C4-2B (cell line): ENCODE measurements around the gene ERBB4.

ENCODE experiments used
- H3K27ac ChIP-seq: fragments of 450-650 bp; 2 replicates; pipeline ENCODE4 v1.5.1; 2017
- ZFX ChIP-seq: fragments of 450-650 bp; IDR thresholded peaks from 2 replicates; pipeline ENCODE4 v1.6.1; 2017
- TF ChIP-seq, protein P1 (sequence below): fragments of 450-650 bp; conservative IDR thresholded peaks from 2 replicates; pipeline ENCODE4 v1.5.1; 2017; ENCODE audit warnings: mild to moderate bottlenecking

The ERBB4 gene

GRCh38 chr2:212088353-212088752, 450.2 kb downstream of the ERBB4 start:
- TF ChIP-seq, protein P1, sequence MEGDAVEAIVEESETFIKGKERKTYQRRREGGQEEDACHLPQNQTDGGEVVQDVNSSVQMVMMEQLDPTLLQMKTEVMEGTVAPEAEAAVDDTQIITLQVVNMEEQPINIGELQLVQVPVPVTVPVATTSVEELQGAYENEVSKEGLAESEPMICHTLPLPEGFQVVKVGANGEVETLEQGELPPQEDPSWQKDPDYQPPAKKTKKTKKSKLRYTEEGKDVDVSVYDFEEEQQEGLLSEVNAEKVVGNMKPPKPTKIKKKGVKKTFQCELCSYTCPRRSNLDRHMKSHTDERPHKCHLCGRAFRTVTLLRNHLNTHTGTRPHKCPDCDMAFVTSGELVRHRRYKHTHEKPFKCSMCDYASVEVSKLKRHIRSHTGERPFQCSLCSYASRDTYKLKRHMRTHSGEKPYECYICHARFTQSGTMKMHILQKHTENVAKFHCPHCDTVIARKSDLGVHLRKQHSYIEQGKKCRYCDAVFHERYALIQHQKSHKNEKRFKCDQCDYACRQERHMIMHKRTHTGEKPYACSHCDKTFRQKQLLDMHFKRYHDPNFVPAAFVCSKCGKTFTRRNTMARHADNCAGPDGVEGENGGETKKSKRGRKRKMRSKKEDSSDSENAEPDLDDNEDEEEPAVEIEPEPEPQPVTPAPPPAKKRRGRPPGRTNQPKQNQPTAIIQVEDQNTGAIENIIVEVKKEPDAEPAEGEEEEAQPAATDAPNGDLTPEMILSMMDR: no peak
- TF ChIP-seq ZFX: no peak
- no peak overlapping the region for H3K27ac ChIP-seq

DNA sequence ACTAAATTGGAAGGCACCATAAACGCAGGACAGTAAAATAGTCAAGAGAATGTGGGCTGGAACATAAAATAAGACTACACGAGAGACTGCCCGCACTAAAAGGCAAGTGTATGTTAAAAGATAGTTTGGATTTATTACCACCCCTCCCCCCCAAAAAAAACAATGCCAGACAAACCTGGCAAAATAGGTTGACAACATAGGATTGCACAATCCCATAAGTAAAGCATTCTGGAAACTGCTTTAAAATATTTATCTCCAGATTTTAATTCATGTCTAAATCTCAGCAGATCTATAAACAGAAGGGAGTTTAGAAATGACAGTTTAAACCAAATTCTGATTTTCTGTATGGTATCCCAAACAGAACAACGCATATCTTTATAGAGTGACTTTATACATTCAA, 455.1 kb downstream of the ERBB4 start:
- no peak for TF ChIP-seq ZFX
- TF ChIP-seq, protein P1: no peak
- no peak overlapping the region for H3K27ac ChIP-seq

- no peak overlapping the region for H3K27ac ChIP-seq
- TF ChIP-seq, protein P1: no peak
- no peak for TF ChIP-seq ZFX
These were observed 460.5 kb downstream of the ERBB4 start for GRCh38 chr2:212078103-212078502.

DNA sequence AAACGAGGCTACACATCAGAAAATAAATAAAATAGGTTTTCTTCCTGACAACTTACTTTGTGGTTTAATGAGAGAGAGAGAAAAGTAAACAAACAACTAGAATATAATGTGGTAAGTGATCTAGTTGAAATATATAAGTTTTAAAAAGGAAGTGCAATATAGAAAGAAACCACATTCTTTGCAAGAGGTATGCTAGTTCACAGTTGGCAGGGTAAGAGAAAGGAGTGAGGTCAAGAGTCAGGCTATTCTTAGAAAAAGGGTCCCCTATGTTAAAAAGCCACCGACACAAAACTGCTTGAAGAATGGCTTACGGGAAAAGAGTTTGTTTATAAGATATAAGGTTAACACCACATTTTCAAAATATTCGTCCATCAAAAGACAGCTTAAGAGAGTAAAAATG, 462.1 kb downstream of the ERBB4 start:
- H3K27ac ChIP-seq: no peak overlapping the region
- TF ChIP-seq, protein P1: no peak
- no peak for TF ChIP-seq ZFX

DNA sequence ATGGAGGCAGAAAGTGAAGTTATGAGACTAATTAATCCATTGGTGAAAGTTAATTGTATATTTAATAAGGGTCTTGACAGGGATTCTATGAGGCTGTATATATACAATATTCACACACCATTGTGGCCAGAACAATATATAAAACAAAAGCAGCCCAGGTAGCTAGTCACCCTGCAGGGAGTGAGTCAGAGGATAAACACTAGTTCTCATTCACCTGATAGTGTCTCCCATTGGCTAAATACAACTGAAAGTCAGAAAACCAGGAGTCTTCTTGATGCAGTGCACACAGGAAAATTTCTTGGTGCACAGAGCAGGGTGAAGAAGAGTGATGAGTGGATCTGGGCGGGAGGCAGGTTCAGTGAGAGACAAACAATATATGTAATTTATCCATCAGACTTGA, 465.2 kb downstream of the ERBB4 start:
- no peak for TF ChIP-seq ZFX
- H3K27ac ChIP-seq: no peak overlapping the region

GRCh38 chr2:212066546-212066945, 472.1 kb downstream of the ERBB4 start:
- no peak overlapping the region for H3K27ac ChIP-seq
- TF ChIP-seq, protein P1: no peak
- TF ChIP-seq ZFX: no peak

DNA sequence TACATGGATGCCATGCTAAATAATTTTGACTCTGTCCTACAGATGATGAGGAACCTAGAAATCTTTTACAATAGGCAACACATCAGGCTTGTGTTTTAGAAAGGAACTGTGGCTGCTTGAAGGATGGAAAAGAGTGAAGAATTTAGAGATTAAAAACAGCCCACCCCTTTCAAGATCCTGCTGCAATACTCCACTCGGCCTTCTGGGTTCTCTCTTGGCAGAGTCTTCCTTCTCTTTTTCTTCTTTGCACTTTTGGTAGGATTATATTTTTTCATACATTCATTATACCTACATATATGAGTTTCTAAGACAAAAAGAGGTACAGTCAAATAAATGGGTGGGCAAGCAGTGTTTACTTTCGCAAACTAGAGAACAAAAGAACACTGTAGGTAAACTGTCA, 474.3 kb downstream of the ERBB4 start:
- no peak overlapping the region for H3K27ac ChIP-seq
- TF ChIP-seq, protein P1: no peak
- no peak for TF ChIP-seq ZFX

- no peak overlapping the region for H3K27ac ChIP-seq
- TF ChIP-seq, protein P1: no peak
- TF ChIP-seq ZFX: no peak
These were observed 486.0 kb downstream of the ERBB4 start for GRCh38 chr2:212052412-212053159.
